ENCODE data around the gene MAP7D2. TPM values are rescaled to one million over a fixed set of nuclear protein-coding genes. Genes with fewer than 3 reads are reported as not detected.

Gene MAP7D2
- total RNA-seq, 1 donor from 2014 or later = 0.08 TPM

DNA sequence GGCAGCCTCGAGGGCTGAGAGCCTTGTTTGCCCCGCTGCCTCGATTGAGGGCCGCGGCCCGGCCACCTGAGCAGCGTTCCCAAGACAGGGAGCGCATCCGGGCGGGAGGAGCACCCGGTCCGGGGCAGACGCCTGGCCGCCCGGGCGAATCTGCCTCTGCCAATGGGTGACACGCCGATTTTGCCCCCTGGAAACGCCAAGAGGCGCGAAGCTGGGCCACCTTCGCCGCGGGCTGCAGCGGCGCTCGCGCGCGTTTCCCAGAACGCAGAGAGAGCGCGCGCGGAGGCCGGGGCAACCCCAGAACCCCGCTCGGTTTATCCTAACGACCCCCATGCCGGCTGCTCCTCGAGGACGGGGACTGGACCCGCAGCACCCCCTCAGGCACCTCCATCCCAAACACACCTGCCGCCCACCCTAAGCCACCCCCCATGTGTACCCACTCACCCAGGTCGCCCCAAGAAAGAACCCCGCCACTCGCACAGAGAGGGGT, 575 bp downstream of the MAP7D2 start:
- ATAC-seq (no peak), DNase-seq (ENCODE audit: low spot score) (no peak)

- no peak for ATAC-seq
- DNase-seq (ENCODE audit: low spot score) = no peak
These were observed 4.5 kb downstream of the MAP7D2 start for GRCh38 chrX:20112022-20112774.

DNA sequence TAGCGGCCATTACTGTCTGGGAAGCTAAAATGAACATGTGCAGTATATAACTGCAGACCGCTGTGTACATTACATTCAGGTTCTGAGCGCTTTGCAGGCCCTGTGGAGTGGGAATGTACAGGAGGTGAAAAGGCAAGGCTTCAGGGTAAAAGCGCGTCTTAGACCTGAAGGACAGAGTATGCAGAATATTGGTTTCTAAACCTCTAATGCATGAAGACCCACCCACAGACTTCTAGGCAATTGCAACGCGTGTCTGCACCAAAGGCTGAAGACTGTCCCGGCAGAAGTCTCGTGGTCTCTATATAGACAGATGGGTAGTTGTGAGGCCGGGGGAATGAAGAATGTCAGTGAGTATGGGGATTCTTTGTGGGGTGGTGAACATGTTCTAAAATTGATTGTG, 5.4 kb downstream of the MAP7D2 start:
- DNase-seq (ENCODE audit: low spot score) = no peak
- no peak for ATAC-seq

DNA sequence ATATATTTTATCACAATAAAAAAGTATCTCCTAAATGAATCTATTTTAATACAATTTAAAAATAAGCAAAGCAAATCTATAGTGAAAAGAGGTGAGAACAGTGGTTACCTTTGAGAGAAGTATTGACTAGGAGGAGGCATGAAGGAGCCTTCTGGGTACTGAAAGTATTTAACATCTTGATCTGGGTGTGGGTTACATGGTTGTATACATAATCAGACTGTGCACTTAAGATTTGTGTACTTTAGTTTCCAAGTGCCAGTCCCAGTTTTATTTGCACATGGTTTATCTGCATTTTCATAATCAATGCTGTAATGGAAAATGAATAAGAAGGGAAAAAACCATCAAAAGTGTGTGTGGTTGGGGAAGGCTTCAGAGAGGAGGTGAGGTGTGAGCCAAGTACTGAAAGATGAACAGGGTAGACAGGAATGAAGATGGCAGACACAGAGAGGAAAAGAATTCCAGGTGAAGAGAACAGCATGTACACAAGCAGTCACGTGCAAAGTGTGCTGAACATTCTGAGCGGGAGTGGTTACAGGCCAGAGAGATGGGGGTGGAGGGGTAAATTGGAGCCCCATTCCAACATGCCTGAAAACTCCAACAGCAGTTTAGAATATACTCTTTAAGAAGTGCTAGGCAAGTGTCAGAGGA, 14.6 kb downstream of the MAP7D2 start:
- DNase-seq (ENCODE audit: low spot score) (no peak), ATAC-seq (no peak)

GRCh38 chrX:20091499-20091898, 25.2 kb downstream of the MAP7D2 start:
- no peak for DNase-seq (ENCODE audit: low spot score)
- no peak for ATAC-seq

GRCh38 chrX:20089845-20090244, 26.9 kb downstream of the MAP7D2 start:
- no peak for ATAC-seq

DNA sequence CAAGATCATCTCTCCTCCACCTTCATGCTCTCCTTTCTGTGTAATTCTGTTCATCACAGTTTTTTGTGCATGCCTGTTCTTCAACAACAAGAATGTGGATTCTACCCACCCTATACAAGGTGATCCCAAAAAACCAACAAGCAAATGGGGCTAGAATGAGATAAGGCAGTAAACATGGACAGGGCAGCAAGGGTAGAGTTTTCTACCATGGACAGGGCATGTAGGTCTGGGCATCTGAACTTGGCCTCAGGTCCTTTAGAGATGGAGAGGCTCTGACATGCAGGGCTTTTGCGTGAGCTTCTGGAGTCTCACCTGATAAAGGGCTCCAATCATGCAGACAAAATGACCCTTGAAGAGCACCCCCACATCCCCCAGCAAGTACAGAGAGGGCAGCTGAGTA, 36.4 kb downstream of the MAP7D2 start:
- DNase-seq (ENCODE audit: low spot score) = no peak
- ATAC-seq = no peak

More at GRCh38 chrX:20089845-20090244, 26.9 kb downstream of the MAP7D2 start:
- no peak for DNase-seq (ENCODE audit: low spot score)

- DNase-seq (ENCODE audit: low spot score) (no peak), ATAC-seq (no peak)
These were observed 45.1 kb downstream of the MAP7D2 start for GRCh38 chrX:20071511-20072079.

DNA sequence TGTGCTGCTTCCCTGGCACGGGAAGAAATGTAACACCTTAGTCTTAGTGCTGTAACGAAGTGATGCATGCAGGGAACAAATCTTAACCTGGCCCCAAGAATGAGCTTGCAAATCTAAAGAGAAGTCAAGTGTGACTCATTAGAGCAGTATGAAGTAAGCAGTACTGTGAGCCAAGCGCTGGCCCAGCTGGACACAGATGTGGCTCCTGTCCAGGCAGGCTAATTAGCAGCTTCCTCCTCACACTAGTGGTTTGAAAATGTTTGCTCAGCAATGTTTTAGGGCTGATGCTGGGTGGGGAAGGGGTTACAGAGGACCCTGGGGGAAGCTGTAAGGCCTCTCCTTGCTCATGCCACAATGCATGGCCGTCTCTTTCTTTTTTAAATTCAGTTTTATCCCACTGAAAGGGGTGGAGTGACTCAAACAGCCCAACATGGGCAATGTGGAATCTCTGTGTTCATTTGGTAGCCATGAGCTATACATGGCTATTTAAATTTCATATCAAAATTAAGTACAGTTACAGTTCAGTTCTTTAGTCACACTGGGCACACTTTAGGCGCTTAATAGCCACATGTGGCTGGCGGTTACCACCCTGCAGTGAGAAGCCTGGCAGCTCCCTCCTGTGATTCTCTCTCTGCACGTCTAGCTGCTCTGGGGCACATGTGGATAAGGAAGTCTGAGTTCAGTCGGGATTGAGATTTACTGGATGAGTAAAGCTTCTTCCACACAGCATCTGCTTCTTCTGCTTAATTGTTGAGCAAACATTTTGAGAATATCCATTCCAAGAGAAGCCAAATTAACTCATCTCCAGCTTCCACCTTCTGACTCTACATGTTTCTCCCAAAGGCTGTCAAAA, 48.8 kb downstream of the MAP7D2 start:
- DNase-seq (ENCODE audit: low spot score) (no peak), ATAC-seq (no peak)

DNA sequence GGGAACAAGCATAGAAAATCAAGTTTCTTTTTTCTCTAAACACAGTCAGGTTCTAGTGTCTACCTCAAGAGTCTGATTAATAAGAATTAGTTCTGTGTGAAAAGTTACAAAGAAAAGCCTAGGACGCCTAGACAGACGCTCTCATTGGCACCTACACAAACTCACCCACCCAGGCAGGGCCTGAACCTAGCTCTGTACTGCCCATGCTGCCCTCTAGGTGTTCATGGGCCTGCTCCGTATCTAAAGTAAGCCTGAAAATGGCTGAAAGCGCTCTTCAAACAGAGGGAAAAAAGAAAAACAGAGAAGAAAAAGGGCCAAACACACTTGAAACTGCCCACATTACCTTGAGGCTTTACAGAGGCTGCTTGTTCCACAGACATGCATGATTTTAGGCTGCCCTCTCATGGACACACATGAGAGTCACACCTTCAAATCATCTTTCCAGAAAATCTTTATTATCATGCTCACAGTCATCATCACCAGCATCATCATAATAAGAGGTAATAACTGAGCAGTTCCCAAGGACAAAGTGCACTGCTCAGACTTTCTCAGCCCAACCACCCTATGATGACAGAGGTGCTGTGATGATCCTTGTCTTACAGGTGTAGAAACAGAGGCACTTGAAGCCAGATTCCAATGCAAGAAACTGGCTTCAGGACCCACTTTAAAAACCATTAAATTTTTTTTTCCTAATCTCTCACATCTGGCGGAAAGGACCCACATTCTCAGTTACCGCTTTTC, 49.6 kb downstream of the MAP7D2 start:
- ATAC-seq (peak; percentile 82), DNase-seq (ENCODE audit: low spot score) (no peak)

DNA sequence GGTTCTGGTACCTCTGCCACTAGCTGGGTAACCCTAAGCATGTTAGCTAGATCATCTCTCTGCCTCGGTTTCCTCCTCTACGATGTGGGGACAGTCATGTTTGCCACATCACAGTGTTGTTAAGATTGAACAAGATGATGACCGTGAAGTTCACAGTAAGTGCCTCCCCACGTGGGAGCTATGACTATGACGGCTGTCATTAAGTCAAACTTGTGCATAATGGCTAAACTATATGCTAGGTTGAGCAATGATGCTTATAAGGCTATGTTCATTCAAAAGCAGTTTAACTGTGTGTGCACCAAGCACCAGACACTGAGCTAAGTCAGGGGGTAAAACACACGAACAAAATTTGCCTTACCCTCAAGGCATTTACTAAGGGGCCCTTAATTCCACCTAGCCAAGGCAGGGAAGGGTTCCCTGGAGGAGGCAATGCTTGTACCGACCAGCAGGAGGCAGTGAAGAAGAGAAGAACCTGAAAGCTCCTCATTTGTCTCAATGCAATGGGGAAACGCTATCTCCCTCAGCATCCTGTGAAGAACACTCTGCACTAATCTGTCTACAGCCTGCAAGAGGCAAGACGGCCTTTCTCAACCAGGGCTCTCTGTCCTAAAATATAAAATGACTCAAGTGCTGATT, 52.9 kb downstream of the MAP7D2 start:
- ATAC-seq (no peak), DNase-seq (ENCODE audit: low spot score) (no peak)

DNA sequence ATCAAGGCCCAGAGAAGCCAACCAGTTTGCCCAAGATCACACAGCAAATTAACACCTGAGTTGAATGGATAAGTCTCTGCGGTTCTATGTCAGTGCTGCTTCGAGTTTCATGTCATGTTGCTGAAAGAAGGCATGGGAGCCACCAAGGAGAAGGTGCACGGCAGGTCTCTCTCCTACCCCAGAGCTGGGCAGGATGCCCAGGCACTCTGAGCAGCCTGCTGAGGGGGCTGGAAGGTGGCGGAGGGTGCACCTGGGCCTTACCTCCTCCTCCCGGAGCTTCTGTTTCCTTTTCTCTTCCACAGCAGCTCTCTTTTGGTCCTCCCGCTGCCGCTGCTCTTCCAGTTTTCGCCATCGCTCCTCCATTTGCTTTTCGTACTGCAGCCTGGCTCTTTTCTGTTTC, 53.6 kb downstream of the MAP7D2 start:
- DNase-seq (ENCODE audit: low spot score) (no peak), ATAC-seq (no peak)

GRCh38 chrX:20061855-20062254, 54.9 kb downstream of the MAP7D2 start:
- DNase-seq (ENCODE audit: low spot score) (no peak), ATAC-seq (no peak)

DNA sequence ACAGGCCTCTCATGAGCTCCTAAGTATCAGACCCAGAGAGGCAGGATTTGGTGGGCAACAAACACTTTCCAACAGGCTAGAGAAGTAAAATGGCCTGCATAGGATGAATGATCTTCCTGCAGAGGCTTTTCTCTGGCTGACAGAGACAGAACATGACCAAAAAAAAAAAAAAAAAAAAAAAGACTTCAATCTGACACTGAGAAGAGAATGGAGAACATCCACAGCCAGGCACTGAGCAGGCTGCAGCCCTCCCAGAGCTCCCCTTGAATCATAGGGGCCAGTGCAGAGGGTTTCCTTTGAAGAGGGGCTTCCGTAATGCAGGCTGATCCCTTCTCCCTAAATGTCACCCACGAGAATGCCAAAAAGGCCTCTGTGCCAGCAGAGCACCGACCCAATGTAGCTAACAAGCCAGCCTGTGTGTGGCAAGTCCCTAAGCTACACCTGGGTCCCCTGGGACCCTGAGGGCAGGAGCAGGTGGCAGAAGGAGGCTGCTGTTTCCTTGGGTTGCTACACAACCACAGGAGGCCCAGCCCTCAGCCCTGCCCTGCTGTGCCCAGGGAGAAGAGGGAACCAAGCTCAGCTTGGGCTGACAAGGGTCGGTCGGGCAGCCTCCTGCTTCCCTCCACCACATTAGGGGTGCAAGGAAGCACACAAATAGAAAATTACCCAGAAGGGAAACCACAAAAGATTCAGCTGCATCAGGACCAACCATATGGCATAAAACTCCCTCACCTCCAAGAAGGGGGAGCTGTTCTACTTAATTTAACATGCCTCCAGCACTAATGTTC, 55.6 kb downstream of the MAP7D2 start:
- ATAC-seq = no peak
- DNase-seq (ENCODE audit: low spot score) = no peak

- no peak for ATAC-seq
- no peak for DNase-seq (ENCODE audit: low spot score)
These were observed 57.1 kb downstream of the MAP7D2 start for GRCh38 chrX:20059467-20060128.

DNA sequence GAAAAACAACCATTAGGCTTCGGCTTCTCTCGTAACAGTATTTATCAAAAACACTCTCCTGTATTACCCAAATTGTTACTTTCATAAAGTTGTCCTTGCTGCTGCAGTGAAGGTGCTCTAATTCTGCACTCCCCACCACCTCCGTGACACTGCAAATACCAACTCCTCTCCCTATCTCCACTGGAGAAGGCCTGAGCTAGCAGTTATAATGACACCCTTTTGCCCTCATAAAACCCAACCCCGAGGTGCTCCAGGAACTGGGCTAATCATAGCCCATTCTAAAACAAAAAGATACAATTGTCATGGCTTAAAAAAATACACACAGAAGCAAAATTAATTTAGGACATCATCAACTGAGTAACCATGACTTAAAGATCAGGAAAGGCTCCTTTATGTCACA, 59.2 kb downstream of the MAP7D2 start:
- DNase-seq (ENCODE audit: low spot score) (no peak), ATAC-seq (no peak)

DNA sequence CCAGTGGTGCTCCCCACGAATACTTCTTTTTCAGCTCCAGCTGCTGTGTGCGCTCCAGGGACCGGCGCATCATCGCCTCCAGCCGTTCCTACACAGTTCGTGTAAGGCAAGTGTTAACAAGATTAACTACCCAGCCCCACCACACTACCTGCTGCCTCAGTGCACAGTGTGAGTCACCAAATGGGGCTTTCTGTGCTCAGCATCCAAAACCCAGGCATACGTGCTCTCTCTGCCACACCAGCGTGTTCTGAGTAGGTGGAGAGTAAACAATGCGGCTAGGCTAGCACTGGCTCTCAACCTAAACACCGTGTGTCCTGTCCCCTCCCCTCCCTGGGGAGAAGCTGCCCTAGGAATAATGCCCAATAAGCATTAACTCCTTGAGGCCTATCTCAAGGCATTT, 60.0 kb downstream of the MAP7D2 start:
- no peak for ATAC-seq
- DNase-seq (ENCODE audit: low spot score) = no peak

DNA sequence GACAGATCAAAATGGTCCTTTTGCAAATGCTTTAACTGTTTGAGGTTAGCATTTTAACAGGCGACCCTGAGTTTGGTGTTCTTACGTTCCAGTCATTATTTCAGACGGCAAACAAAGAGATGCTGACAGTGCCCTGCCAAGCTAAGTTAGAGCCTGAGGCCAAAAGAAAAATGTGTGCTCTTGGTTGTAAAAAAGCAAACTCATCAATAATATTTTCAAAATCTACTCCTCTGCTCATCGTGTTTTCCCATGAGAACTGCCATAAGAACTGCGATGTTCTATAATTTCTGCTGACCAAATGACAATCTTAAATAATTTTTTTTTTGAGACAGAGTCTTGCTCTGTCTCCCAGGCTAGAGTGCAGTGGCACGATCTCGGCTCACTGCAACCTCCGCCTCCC, 63.2 kb downstream of the MAP7D2 start:
- ATAC-seq = no peak
- DNase-seq (ENCODE audit: low spot score) = no peak

DNA sequence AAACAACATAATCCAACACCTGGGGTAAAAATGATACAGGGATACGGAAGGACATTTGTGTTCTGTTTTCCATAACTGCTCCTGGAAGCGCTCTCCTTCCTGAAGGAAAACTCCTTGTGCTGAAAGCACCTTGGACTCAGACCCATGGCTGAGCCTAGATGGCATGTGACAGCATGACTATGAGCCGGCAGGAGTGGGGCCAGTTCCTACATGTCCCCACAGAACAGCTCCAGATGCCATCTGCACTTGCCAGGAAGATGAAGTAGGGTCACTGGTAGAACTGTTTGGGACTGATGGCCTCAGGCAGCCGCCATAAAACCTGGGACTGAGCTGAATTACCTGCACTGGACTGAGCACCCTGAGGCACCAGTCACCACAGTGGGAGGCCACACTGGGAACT, 69.8 kb downstream of the MAP7D2 start:
- ATAC-seq (no peak), DNase-seq (ENCODE audit: low spot score) (no peak)

Data from left lobe of liver (tissue), 2 donors.